NB4 (cell line): Measurements from ENCODE around the gene NTNG1.

Source experiments
- CTCF ChIP-seq: IDR thresholded peaks from one replicate; pipeline ENCODE4 v1.5.1; 2012; ENCODE audit warnings: low read depth, low read length
- MYC ChIP-seq: IDR thresholded peaks from 2 replicates; pipeline ENCODE4 v1.6.1; 2011; ENCODE audit warnings: low read depth, low read length
- POLR2A ChIP-seq: IDR thresholded peaks from 2 replicates; pipeline ENCODE4 v1.6.1; 2011; ENCODE audit warnings: mild to moderate bottlenecking; ENCODE audit not compliant: insufficient read length; ENCODE audit errors: extremely low read depth

GRCh38 chr1:107294686-107295085 lies 153.8 kb downstream of the NTNG1 start:
- TF ChIP-seq CTCF = no peak
- TF ChIP-seq MYC = no peak
- no peak for TF ChIP-seq POLR2A
